ENCODE results near the gene AHDC1. TPM values are rescaled to one million over a fixed set of nuclear protein-coding genes. Genes with fewer than 3 reads are reported as not detected.

The AHDC1 gene
- total RNA-seq, 3 donors from 2014 or later = 13.7 to 58.6 (median 18.7) TPM

DNA sequence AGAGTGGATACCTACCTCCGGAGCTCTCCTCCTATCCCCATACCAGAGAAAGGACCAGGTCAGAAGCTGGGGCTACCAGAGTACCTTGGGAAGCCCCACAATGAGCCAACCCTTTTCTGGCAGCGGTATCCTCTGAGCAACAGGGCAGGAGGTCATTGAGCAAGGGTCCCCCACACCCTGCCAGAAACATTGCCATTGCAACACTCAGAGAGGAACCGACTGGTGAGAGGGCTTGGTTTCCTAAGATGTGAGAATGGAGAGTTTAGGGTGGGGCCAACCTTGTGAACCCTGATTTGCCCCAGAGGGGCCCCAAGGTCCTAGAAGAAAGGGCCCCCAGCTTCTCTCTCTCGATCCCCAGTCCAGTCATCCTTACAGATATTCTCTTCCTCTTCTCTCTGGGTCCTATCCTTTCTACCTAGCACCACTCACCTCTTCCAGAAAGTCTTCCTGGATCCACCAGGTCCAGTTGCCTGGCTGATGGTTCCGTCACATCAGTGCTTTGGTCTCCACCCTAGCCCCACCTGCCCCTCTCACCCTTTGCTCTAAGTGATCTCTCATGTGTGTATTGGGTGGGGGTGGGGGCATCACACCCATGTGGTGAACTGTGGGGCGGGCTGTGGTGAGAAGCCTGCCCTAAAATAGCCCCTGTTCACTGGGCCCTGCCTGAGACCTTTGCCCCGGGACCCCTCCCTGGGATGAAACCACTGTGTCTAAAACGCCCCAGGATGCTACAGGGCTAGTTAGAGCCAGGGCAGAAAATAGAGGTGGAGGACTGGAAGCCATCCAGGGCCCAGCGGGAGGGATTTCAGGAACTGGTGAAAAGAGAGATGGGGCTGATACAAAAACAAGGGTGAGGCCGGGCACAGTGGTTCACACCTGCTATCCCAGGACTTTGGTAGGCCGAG, 22.3 kb upstream of the AHDC1 start:
- no peaks in the 10 kb centered on the region for H3K4me1 ChIP-seq (ENCODE audit: low read depth)
- intact Hi-C loops (cut with DNase I, micrococcal nuclease) = no loop called here

DNA sequence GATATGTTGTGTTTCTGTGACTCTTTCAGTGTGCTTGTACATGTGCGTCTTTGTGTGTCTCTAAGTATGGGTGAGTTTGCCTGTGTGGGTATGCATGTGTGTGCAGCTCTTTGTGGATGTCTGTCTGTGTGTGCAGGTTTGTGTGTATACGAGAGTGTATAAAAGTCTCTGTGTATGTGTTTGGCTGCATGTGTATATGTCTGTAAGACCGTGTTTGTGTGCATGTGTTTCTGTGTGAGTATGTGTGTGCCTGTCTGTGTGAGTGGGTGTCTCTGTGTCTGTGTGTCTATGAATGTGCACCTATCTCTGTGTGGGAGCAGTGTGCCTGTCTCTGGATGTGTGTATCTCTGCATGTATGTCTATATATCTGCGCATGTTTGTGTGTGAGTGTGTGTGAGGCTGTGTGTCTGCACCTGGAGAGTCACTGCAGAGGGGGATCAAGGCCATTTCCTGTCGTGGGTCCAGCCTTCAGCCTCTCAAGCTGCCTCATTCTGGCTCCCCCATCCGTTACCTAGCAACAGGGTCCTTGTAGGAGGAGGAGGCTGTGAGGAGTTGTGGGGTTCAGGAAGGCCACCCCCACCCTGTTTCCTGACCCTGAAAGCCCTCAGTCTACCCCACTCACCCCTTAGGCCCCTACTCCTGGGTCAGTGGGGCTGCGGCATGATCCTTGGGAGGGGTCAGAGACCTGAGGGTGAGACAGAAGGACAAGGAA, 20.7 kb upstream of the AHDC1 start:
- intact Hi-C loops (cut with DNase I, micrococcal nuclease) = no loop called here
- H3K36me3 ChIP-seq (ENCODE audit: low read depth) = no peaks in the 10 kb centered on the region
- TF ChIP-seq, protein P1, sequence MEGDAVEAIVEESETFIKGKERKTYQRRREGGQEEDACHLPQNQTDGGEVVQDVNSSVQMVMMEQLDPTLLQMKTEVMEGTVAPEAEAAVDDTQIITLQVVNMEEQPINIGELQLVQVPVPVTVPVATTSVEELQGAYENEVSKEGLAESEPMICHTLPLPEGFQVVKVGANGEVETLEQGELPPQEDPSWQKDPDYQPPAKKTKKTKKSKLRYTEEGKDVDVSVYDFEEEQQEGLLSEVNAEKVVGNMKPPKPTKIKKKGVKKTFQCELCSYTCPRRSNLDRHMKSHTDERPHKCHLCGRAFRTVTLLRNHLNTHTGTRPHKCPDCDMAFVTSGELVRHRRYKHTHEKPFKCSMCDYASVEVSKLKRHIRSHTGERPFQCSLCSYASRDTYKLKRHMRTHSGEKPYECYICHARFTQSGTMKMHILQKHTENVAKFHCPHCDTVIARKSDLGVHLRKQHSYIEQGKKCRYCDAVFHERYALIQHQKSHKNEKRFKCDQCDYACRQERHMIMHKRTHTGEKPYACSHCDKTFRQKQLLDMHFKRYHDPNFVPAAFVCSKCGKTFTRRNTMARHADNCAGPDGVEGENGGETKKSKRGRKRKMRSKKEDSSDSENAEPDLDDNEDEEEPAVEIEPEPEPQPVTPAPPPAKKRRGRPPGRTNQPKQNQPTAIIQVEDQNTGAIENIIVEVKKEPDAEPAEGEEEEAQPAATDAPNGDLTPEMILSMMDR (IDR thresholded peaks at IDR 0.05) = no peak
- no peak for ATAC-seq
- H3K9me3 ChIP-seq = no peaks in the 10 kb centered on the region
- no peak for DNase-seq
- H3K4me3 ChIP-seq = no peak overlapping the region
- H3K4me1 ChIP-seq (ENCODE audit: low read depth) = no peaks in the 10 kb centered on the region

More for the DNA sequence above, 22.3 kb upstream of the AHDC1 start:
- DNase-seq = no peak
- TF ChIP-seq, protein P1 (IDR thresholded peaks at IDR 0.05) = no peak
- Histone ChIP-seq H3K36me3 (ENCODE audit: low read depth) (no peaks in the 10 kb centered on the region), H3K4me3 (no peak overlapping the region), H3K9me3 (no peaks in the 10 kb centered on the region)
- ATAC-seq = peak; percentile 36

DNA sequence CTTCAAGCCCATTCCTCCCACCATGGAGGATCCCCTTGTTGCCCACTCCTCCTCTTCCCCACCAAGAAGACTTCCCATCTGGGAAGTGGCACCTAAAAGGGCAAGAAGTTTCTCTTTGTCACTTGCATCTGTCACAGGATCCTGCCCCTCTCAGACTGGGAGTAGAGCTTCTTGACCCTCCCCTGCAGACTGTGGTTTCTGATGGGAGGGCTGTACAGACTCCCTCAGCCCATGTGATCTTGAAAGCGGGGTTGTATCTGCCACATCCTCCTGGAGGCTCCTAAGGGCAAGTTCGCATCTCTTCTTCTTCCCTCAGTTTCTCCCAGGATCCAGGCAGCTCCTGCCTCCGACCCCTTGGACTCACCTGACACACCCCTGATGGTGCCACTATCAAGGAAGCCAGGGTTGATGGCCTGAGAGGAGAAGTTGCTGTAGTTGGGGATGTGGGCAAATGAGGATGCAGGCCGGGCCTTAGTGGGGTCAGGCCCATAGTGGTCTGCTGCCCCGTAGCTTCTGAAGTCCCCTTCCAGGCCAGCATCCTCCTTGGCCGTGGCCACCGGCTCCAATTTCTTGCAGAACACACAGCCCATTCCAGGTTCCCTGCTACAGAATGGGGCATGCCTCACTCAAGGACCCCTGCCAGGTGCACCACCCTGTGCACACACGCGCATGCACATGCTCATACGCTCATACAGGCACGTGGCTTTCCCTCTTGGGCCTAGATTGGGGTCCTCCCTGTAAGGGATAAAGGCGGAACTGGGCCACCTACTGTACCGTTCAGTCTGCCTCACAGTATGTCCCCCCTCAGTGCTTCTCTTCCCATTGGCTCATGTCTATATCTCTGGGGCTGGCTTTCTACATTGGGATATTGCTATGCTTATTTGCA, 19.6 kb upstream of the AHDC1 start:
- DNase-seq = no peak
- intact Hi-C loops (cut with DNase I, micrococcal nuclease) = no loop called here
- TF ChIP-seq, protein P1 (IDR thresholded peaks at IDR 0.05) = no peak
- H3K4me3 ChIP-seq = no peak overlapping the region
- no peak for ATAC-seq
- no peaks in the 10 kb centered on the region for H3K36me3 ChIP-seq (ENCODE audit: low read depth)
- H3K4me1 ChIP-seq (ENCODE audit: low read depth) = no peaks in the 10 kb centered on the region
- no peaks in the 10 kb centered on the region for H3K9me3 ChIP-seq

DNA sequence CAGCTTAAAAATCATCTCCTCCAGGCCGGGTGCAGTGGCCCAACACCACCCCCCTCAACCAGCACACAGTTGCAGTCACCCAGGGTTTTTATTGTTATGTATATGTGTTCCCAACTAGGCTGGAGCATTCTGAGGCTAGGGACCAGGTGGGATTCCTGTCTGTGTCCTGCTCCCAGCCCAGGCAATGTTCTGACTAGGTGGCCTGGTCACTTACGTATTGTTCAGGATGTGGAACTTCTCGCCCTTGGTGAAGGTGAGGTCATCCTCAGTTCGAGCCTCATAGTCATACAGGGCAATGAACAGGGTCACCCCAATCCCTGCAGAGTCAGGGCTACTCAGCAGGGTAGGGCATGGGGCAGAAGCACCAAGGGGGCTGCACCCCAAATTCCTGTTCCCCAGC, 18.9 kb upstream of the AHDC1 start:
- TF ChIP-seq, protein P1 (IDR thresholded peaks at IDR 0.05) = no peak
- intact Hi-C loops (cut with DNase I, micrococcal nuclease) = no loop called here
- Histone ChIP-seq H3K4me1 (ENCODE audit: low read depth) (no peaks in the 10 kb centered on the region), H3K4me3 (no peak overlapping the region), H3K36me3 (ENCODE audit: low read depth) (no peaks in the 10 kb centered on the region), H3K9me3 (no peaks in the 10 kb centered on the region)
- ATAC-seq = peak; percentile 8
- DNase-seq = no peak
